Measurements from ENCODE around the gene DDX11.

DNA sequence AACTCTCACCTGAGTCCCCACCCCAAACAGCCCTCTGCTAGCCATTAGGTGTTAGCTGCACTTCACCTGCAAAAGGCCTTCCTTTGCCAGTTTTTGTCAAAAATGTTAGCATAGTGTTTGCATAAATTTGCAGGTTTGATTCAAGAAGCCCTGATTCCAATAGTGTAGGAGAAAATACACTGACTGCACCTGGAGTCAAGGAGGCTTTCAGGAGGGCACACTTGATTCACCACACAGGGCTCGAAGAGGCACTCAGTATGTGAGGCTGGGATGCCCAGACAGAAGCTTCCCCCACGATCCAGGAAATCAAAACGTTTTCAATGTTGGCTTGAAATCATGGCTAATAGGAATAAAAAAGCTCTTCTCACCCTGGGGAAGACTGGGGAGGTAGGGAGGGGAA is 40.5 kb upstream of the DDX11 start:
- TF ChIP-seq CTCF (tag by site-specific recombination; IDR thresholded peaks at IDR 0.05) (no peak), MYNN (tag by site-specific recombination; IDR thresholded peaks at IDR 0.05; ENCODE audit: borderline replicate concordance) (no peak), ZNF600 (tag by site-specific recombination; IDR thresholded peaks at IDR 0.05) (no peak), YY1 (tag by site-specific recombination; IDR thresholded peaks at IDR 0.05) (no peak), ZNF138 (tag by site-specific recombination; IDR thresholded peaks at IDR 0.05; ENCODE audit: borderline replicate concordance) (no peak), BCL11B (tag by site-specific recombination; IDR thresholded peaks at IDR 0.05; ENCODE audit: low read depth) (no peak), IKZF3 (tag by site-specific recombination; IDR thresholded peaks at IDR 0.05) (no peak), ZNF223 (tag by site-specific recombination; IDR thresholded peaks at IDR 0.05) (no peak), PBX3 (CRISPR knock-in tag; IDR thresholded peaks at IDR 0.05) (no peak), REST (tag by site-specific recombination; IDR thresholded peaks at IDR 0.05) (no peak), ZNF366 (tag by site-specific recombination; conservative IDR thresholded peaks at IDR 0.05) (no peak), KLF9 (tag by site-specific recombination; IDR thresholded peaks at IDR 0.05; ENCODE audit: low read depth) (no peak)

Measured in HEK293 (cell line).